Measurements from ENCODE around the gene FAIM2. TPM values are rescaled to one million over a fixed set of nuclear protein-coding genes. Genes with fewer than 3 reads are reported as not detected.
"Not testable (repeated sequence)": the region's sequence is repeated elsewhere in the genome, so short reads cannot be mapped to it uniquely, and the experiment has no call there.

The FAIM2 gene
- total and polyA plus RNA-seq, 11 donors = 0.33 to 15.0 (median 5.0) TPM

DNA sequence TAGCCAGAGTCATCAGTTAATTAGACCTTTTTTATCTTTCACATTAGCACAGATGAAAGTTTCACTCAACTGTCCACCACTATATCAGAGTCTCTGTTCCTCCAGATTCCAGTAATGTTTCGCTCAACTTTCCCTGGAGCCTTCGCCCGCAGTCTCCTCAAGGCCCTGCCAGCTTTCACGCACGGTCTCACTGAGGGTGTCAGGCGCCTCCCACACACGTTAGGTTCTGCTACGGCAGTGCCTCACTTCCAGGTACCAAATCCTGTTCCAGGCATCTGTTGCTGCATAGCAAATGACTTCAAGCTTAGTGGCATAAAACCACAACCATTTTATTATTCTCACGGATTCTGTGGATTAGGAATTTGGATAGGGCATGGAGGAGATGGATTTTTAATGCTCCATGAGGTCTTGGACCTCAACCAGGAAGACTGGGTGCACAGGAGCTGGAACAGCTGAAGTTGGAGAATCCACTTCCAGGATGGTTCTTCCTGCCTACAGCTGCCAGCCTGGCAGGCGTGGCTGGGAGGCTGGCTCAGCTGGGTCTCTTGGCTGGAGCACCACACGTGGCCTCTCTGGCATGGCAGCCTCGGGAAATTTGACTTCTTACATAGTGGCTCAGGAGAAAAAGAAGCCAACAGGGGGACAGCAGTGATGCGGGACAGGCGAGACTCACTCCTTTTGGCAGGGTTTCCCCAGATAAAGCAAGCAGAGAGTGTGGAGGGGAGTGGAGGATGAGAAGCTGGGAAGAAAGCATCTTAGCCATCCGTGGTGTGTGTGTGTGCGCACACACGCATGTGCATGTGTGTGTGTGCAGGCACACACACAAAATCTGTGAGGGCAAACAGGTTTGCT lies 39.5 kb downstream of the FAIM2 start:
- Histone ChIP-seq H3K27ac (no peak overlapping the region), H3K4me3 (no peak overlapping the region), H3K9me3 (no peaks in the 10 kb centered on the region), H3K36me3 (no peaks in the 10 kb centered on the region), H3K4me1 (peaks cover 4 to 23% (median 20%) of the 10 kb centered on the region in 12 donors), H3K27me3 (peaks cover 0 to 6% (median 0%) of the 10 kb centered on the region in 9 donors)
- ATAC-seq (no peak), DNase-seq (no peak)
- intact Hi-C loops (cut with DNase I) = loop anchor here in 1 of 10 donors (10.0 kb wide), 1 partner anchor 191 kb away; the partner anchor contains the start of gene ASIC1
- WGBS, 4 donors = 73 to 76% (median 75%) methylated on average over 16 to 17 of the region's 17 CpGs
- TF ChIP-seq POLR2A (IDR thresholded peaks at IDR 0.05) = no peak
- TF ChIP-seq, protein P1, sequence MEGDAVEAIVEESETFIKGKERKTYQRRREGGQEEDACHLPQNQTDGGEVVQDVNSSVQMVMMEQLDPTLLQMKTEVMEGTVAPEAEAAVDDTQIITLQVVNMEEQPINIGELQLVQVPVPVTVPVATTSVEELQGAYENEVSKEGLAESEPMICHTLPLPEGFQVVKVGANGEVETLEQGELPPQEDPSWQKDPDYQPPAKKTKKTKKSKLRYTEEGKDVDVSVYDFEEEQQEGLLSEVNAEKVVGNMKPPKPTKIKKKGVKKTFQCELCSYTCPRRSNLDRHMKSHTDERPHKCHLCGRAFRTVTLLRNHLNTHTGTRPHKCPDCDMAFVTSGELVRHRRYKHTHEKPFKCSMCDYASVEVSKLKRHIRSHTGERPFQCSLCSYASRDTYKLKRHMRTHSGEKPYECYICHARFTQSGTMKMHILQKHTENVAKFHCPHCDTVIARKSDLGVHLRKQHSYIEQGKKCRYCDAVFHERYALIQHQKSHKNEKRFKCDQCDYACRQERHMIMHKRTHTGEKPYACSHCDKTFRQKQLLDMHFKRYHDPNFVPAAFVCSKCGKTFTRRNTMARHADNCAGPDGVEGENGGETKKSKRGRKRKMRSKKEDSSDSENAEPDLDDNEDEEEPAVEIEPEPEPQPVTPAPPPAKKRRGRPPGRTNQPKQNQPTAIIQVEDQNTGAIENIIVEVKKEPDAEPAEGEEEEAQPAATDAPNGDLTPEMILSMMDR (IDR thresholded peaks at IDR 0.05) = no peak

DNA sequence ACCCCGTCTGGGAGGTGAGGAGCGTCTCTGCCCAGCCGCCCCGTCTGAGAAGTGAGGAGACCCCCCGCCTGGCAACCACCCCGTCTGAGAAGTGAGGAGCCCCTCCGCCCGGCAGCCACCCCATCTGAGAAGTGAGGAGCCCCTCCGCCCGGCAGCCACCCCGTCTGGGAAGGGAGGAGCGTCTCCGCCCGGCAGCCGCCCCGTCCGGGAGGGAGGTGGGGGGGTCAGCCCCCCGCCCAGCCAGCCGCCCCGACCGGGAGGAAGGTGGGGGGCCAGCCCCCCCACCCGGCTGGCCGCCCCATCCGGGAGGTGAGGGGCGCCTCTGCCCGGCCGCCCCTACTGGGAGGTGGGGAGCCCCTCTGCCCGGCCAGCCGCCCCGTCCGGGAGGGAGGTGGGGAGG lies 42.8 kb downstream of the FAIM2 start:
- H3K27me3 ChIP-seq, H3K4me1 ChIP-seq, H3K27ac ChIP-seq, H3K4me3 ChIP-seq, DNase-seq, H3K36me3 ChIP-seq, ATAC-seq, H3K9me3 ChIP-seq: not testable (repeated sequence)
- 90 to 100% (median 92%) methylated on average over 4 to 31 of the region's 31 CpGs; no CpG with 5 or more reads in 1 of the 4 donors for WGBS, 4 donors
- intact Hi-C loops (cut with DNase I) = loop anchor here in 1 of 10 donors (10.0 kb wide), 1 partner anchor 194 kb away; the partner anchor contains the start of gene ASIC1

DNA sequence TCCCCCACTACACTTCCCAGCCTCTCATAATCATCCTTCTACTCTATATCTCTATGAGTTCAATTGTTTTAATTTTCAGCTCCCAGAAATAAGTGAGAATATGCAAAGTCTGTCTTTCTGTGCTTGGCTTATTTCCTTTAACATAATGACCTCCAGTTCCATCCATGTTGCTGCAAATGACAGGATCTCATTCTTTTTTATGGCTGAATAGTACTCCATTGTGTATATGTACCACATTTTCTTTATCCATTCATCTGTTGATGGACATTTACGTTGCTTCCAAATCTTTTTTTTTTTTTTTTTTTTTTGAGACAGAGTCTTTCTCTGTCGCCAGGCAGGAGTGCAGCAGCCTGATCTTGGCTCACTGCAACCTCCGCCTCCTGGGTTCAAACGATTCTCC lies 47.8 kb downstream of the FAIM2 start:
- H3K4me3 ChIP-seq; ATAC-seq; H3K9me3 ChIP-seq; H3K27ac ChIP-seq; intact Hi-C loops (cut with DNase I); H3K36me3 ChIP-seq; H3K27me3 ChIP-seq; H3K4me1 ChIP-seq; DNase-seq: not testable (repeated sequence)
- WGBS, 4 donors = 85 to 92% (median 89%) methylated on average over 4 of the region's 4 CpGs

DNA sequence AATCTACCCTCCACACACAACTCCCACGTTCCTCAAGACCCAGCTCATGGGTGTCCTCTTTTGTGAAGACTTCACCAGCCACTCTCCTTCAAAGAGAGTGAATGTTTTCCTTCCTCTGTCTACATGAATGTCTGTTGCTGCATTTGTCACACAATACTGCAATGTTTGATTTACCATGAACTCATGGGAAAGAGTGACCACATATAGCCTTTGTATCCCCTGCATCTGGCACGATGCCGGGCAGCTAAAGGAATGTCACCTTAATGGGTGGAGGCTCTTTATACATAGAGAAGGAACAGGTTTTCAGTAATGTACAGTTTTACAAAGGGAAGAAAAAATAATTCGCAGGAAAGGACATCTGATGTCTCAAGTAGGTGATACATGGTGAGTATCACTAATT lies 48.7 kb downstream of the FAIM2 start:
- Histone ChIP-seq H3K27ac (no peak overlapping the region), H3K9me3 (no peaks in the 10 kb centered on the region), H3K4me1 (no peaks in the 10 kb centered on the region), H3K4me3 (no peak overlapping the region), H3K27me3 (peaks cover 0 to 4% (median 0%) of the 10 kb centered on the region in 9 donors), H3K36me3 (no peaks in the 10 kb centered on the region)
- TF ChIP-seq, protein P1 (IDR thresholded peaks at IDR 0.05) = no peak
- TF ChIP-seq POLR2A (IDR thresholded peaks at IDR 0.05) = no peak
- ATAC-seq (no peak), DNase-seq (no peak)
- WGBS, 4 donors = 86 to 90% (median 87%) methylated on average over 4 of the region's 4 CpGs
- intact Hi-C loops (cut with DNase I) = no loop called here

DNA sequence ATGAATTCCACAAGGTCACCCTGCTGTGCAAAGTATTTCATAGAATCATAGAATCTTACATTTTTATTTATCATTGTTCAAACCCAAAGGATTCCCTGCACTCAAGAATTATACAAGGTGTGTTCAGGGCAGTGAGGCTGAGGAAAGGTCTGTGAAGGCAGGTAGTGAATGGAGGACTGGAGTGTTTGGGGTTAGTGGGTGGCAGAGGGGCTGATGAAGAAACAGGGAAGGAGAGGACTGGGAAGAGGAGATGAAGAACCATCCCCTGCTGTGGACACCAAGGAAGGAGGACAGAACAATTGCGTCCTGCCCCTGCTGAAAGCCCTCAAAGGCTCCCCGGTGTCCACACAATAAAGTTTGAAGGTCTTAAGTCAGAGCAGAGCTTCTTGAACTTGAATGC lies 50.0 kb downstream of the FAIM2 start:
- H3K36me3 ChIP-seq = no peaks in the 10 kb centered on the region
- no peaks in the 10 kb centered on the region for H3K4me1 ChIP-seq
- H3K27me3 ChIP-seq = peaks cover 0 to 17% (median 0%) of the 10 kb centered on the region in 9 donors
- TF ChIP-seq, protein P1 (IDR thresholded peaks at IDR 0.05) = no peak
- no peak for TF ChIP-seq POLR2A (IDR thresholded peaks at IDR 0.05)
- no peaks in the 10 kb centered on the region for H3K9me3 ChIP-seq
- no peak overlapping the region for H3K27ac ChIP-seq
- ATAC-seq = no peak
- DNase-seq = no peak
- intact Hi-C loops (cut with DNase I) = no loop called here
- 73 to 78% (median 76%) methylated on average over 2 of the region's 2 CpGs for WGBS, 4 donors
- H3K4me3 ChIP-seq = no peak overlapping the region

All from heart left ventricle (tissue), 16 donors.